Hematopoietic multipotent progenitor cell treated with erythropoietin and hydrocortisone succinate and interleukin-3 and kit ligand, for 17 days (in vitro differentiated cells): ENCODE data around the gene ZNF438.
"Not testable (repeated sequence)": the region's sequence is repeated elsewhere in the genome, so short reads cannot be mapped to it uniquely, and the experiment has no call there.

Experiments used
- DNase-seq: peaks from one replicate; pipeline ENCODE4 v3.0.0-alpha.2; 2015; ENCODE audit warnings: low spot score

The ZNF438 gene

DNA sequence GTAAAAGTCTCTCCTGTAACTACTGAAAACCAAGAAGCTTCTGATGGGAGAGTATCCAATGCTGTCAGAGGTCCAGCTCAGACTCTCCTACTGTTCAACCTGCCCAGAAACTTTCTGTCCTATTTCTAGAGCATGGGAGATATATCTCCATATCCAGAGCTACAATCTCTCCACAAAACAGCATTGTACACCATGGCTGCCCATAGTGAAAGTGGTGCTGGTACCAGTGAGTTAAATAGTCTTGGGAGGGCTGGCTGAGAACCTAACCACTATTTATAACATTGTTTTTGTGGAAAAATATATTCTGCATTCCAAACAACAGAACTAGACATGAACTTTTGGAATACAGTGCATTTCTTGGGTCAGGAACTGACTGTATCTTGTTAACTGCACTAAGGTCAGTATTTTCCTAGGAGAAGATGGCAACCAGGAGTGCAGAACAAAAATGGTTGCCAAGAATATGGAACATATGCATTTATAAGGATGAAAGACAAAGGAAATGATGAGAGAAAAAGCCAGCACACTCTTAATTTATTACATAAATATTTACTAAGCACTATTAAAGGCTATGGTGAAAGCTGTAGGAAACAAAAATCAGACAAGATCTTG is 91.9 kb downstream of the ZNF438 start:
- no peak for DNase-seq

DNA sequence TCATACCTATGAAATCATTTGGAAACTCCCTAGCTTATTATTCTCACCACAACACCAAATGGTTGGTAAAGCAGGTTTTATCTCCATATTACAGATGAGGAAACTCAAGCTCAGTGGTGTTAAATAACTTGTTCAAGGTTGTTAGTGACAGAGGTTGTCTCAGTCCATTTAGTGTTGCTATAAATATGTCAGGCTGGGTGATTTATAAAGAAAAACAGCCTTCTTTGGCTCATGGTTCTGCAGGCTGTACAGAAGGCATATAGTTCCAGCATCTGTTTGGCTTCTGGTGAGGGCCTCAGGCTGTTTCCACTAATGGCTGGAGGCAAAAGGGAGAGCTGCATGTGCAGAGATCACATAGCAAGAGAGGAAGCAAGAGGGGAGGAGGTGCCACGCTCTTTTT is 96.6 kb downstream of the ZNF438 start:
- DNase-seq: no peak

DNA sequence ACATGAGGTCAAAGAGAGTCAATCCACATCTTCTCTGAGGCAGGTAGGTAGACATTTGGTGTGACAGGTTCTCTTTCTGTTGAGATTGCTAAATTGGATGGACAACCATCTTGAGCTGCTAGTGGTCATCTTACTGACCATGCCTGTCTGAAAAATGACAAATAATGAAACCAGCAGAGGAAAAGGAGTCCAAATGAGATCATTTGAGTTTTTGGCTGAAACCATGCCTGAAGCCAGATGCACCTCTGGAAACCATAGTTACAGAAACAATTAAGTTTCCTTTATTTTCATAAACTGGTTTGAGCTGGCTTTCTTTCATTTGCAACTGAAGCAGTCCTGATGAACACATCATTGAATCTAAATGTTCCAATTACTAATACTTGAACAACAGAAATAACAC is 100.6 kb downstream of the ZNF438 start:
- DNase-seq: no peak

DNA sequence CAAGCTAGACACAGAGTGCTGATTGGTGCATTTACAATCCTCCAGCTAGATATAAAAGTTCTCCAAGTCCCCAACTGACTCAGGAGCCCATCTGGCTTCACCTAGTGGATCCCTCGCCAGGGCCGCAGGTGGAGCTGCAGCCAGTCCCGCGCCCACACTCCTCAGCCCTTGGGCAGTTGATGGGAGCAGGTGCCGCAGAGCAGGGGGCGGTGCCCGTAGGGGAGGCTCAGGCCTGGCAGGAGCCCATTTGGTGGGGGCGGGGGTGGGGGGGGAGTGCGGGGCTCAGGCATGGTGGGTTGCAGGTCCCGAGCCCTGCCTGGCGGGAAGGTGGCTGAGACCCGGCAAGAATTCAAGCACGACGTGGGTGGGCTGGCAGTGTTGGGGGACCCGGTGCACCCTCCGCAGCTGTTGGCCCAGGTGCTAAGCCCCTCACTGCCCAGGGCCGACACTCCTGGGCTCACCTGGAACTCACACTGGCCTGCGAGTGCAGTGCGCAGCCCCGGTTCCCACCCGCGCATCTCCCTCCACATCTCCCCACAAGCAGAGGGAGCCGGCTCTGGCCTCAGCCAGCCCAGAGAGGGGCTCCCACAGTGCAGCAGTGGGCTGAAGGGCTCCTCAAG is 101.7 kb downstream of the ZNF438 start:
- no peak for DNase-seq

GRCh38 chr10:30929311-30929729 is 102.3 kb downstream of the ZNF438 start:
- not testable (repeated sequence) for DNase-seq

GRCh38 chr10:30928742-30929141 is 102.9 kb downstream of the ZNF438 start:
- DNase-seq: no peak

- no peak for DNase-seq
Observed at GRCh38 chr10:30918651-30919050, 113.0 kb downstream of the ZNF438 start.

- DNase-seq: no peak
Observed at GRCh38 chr10:30917789-30918188, 113.9 kb downstream of the ZNF438 start.

DNA sequence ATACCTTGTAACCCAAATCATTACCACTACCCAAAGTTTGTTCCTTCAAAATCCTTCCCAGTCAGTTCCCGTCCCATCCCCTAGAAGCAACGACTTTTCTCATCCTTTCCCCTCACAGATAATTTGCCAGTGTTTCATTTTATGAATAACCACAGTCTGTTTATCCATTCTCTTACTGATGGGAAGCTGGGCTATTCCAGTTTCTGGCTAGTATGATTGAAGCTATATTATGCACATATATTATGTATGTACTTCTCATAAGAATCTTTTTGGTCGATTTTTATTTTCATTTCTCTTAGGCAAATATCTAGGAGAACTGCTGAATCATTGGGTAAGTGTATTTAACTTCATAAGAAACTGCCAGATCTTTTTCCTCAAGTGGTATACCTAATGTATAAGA is 114.6 kb downstream of the ZNF438 start:
- DNase-seq: no peak

- no peak for DNase-seq
Observed at GRCh38 chr10:30915146-30915545, 116.5 kb downstream of the ZNF438 start.

GRCh38 chr10:30911303-30911863 is 120.3 kb downstream of the ZNF438 start:
- DNase-seq: no peak

DNA sequence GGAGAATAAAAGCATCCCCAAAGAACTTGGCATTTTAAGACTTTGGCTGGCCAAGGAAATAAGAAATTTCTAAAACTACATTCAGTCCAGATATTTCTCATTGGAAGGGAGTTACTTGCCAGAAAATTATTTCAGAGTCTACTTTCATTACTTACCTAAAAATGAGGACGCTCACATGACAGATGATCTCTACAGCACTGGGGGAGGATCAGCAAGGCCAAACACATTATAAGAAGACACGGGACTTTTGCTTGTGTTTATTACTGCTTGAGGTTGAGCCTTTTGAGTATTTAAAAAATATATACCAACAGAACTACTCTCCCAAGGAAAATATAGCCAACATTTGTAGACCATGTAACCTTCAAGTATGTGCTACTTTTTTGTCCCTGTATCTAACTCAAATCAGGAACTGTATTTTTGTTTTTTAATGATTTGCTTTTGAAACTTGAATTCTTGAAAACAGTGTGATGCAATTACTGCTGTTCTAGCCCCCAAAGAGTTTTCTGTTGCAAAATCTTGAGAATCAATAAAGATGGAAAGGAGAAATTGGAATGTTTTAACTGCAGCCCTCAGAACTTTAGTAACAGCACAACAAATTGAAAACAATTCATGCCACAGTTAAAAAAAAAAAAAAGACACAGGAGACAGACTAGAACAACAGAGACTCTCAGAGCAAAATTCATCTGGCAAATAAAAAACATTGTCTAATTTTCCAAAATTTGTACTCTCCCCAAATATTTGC is 128.1 kb downstream of the ZNF438 start:
- no peak for DNase-seq

DNA sequence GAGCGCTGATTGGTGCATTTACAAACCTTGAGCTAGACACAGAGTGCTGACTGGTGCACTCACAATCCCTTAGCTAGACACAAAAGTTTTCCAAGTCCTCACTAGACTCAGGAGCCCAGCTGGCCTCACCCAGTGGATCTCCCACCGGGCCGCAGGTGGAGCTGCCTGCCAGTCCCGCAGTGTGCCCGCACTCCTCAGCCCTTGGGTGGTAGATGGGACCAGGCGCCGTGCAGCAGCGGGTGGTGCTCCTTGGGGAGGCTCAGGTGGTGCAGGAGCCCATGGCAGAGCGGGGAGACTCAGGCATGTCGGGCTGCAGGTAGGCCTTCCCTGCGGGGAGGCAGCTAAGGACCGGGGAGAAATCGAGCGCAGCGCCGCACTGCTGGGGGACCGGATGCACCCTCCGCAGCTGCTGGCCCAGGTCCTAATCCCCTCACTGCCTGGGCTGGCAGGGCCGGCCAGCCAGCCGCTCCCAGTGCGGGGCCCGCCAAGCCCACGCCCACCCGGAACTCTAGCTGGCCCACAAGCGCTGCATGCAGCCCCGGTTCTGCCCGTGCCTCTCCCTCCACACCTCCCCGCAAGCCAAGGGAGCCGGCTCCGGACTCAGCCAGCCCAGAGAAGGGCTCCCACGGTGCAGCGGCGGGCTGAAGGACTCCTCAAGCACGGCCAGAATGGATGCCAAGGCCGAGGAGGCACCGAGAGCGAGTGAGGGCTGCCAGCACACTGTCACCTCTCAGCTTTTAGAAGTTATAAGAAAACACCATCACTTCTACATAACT is 128.9 kb downstream of the ZNF438 start:
- DNase-seq: no peak

GRCh38 chr10:30901487-30901886 is 130.2 kb downstream of the ZNF438 start:
- DNase-seq: not testable (repeated sequence)

- DNase-seq: no peak
Observed at GRCh38 chr10:30898964-30899363, 132.7 kb downstream of the ZNF438 start.

DNA sequence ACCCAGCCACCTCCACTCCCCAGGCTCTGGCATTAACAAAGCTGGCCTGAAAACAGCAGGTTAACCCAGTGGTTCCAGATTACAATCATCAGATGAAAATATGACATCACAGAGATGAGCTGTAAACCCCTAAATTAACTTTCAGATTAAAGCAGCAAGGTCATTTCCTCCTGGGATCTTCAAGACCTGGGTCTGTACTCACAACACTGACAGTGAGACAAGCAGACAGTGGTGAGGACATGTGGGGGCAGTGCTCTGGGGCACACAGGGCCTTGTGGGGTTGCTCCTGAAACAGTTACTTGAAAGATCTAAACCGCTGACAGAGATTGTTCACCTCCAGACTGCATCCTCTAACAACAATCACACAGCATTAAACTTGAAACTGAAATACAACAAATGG is 134.1 kb downstream of the ZNF438 start:
- no peak for DNase-seq

- DNase-seq: no peak
Observed at GRCh38 chr10:30897048-30897447, 134.6 kb downstream of the ZNF438 start.

DNA sequence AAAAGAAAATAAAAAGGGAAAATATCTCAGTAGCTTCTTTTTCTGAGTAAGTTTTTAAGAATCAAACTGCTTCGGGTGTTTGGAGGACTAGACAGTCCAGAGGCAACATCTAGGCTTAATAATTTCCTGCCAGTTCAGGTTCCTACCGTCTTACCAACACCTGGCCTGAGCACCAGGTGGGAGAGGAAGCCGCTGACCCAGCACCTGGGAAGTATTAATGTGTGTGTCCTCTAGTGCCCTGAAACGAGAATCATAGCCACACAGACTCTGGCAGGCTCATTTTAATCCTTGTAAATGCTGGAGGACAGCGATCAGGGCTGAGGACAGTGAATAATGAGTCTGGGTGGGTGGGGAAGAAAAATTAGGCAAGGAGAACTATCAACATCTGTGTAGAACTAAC is 137.4 kb downstream of the ZNF438 start:
- DNase-seq: no peak

- no peak for DNase-seq
Observed at GRCh38 chr10:30893208-30893607, 138.5 kb downstream of the ZNF438 start.

- DNase-seq: no peak
Observed at GRCh38 chr10:30887839-30888238, 143.8 kb downstream of the ZNF438 start.

- DNase-seq: no peak
Observed at GRCh38 chr10:30885423-30885822, 146.2 kb downstream of the ZNF438 start.

GRCh38 chr10:30883751-30884150 is 147.9 kb downstream of the ZNF438 start:
- no peak for DNase-seq
